GF-D8 (cell line): ENCODE results near the gene SEMG2.

Experiments used
- DNase-seq: peaks from one replicate; lab custom pipeline; 2025; lab: John Stamatoyannopoulos, UW

The SEMG2 gene

DNA sequence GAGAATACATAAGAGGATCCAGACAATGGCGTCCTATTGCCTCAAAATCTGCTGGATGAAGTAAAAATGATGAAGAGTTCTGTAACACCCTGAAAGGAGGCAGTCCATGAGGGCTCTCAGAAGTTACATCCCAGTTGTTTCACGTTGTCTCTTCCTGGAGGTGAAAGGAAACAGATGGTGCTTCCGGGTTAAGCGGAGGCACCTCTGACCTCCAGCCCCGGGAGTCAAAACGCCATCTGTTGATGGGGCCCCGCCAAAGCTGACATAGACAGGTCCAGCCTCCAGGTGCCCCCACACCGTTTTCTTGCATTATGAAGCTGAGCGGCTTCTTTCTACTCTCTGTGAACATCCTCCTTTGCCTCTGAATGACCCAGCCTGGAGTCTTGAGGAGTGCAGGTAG is 9.5 kb downstream of the SEMG2 start:
- DNase-seq, result no peak

DNA sequence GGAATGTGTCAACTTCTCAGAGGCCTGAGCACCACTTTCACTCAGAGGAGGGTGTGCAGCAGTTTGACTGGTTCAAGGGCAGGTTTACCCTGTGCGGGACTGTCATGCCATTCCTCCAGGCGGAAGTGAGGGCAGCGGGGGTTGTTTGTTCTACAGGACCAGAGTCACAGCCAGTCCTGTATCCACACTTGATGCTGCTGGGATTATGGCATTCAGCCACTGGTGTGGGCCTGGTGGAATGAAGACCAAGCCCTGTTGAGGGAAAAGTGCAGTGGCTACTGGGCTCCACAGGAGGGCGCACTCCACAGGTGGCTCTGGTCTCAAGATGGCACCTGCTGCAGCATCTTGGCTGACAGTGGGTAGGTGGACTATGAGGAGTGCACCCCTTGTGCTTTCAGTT is 14.8 kb downstream of the SEMG2 start:
- no peak for DNase-seq

GRCh38 chr20:45238139-45238538 is 17.0 kb downstream of the SEMG2 start:
- no peak for DNase-seq

DNA sequence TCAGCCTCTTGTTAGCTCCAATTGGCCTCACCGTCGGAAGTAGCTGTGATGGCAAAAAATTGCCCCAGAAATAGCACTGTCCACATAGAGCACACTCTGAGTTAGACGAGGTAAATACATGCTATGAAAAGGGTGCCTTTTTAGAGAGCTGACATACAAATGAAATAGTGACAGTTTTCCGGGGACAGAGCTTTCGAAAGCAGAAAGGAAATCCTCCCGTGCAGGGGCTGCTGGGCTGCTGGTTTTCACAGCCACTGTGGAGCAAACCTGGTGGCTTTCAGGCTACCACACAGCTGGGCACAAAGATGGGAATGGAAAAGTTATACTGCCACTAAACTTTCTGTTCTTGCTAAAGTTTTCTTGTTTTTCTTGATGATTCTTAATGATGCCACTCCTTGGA is 24.9 kb downstream of the SEMG2 start:
- DNase-seq, result peak; percentile 51

DNA sequence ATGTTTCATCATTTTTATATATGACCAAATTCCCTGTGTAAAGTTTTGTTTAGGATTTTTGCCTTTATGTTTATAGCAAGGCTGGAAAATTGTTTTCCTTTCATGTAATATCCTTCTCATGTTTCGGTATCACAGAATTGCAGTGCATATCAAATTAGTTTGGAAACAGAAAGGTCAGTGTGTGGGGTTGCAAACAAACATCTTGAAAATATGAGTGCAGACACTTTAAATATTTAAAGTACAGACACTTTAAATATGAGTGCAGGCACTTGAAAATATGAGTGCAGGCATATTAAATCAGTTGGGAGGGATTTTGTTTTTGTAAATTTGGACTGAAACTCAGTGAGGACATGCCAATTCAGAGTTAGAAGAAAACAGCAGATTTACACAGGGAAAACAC is 26.7 kb downstream of the SEMG2 start:
- no peak for DNase-seq

DNA sequence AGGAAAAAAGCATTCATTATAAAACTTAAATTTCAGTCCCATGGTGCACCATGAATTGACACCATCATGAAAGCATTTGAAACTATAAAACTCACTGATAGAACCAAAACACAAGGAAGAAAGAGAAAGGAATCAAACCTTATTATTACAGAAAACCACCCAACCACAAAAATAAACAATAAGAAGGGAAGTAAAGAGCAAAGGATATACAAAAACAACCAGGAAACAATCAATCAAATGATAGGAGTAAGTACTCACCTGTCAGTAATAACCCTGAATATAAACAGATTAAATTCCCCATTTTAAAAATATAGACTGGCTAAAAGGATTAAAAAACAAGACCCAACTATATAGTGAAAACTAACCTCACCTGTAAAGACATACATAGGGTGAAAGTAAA is 27.4 kb downstream of the SEMG2 start:
- no peak for DNase-seq

DNA sequence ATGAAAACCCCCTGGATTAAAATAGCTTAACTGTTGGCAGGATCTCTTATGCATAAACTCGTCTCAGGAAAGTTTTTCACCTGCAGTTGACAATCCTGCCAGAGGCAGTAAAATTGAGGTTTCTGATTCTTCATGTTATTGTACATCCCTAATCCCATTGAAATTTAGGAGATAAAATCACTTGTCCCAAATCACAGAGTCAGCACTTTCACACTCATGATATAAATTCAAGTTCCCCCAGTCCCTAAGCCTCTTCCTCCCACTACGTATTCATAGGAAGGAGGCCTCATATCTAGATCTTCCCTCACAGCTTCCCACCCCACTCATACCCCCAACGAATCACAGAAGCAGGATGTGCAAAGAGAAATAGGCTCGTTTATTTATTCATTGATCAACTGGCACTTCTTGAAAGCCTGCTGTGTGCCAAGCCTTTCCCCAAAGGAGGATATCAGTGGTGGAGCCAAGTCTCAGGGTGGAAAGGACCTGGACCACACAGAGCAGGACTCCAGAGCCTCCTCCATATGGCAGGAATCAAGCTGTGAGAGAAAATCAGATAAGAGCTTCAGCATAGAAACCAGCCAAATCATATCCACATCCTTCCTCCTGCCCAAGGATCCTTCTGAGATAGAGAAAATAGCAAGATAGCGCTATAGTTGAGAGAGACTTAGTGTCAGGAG is 30.8 kb downstream of the SEMG2 start:
- DNase-seq, result no peak

- DNase-seq, result no peak
Measured at GRCh38 chr20:45253261-45253660, 32.1 kb downstream of the SEMG2 start.

DNA sequence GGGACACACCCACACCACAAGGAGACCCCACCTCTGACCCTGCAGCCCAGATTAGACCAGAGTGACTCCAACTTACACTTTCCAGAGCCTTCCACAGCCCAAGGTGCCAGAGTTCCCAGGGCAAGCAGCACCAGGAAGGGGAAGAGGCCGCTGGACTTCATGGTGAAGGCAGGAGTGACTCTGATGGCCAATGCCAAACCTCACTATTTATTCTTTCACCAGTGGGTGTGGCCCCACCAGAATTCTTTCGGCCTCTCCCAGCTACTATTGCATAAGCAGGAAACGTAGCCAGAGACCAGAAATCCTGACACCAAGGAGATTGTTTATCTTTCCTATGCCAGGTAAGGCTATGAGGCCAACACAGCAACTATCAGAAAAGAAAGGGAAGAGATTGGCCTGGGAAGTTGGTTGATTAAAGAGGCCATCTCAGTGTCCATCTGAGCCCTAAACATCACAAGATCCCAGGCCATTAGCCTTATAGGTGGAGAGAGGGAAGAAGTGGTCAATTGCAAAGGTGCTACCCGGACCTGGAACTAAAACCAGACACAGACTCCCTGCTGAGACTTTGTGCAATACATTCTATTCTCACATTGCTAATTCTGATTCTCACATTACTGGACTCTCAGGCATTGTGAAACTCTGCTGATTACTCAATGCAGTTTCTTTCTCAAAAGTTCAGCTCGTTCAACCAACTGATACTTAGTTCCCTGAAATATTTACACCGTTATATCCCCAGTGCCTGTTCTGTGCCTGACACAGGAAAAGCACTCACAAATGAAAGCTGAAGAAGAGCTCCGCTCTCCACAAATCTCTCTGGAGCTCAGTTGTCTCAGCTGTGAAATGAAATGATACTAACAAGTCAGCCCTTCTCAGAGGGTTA is 33.5 kb downstream of the SEMG2 start, which contains the start of gene SLPI:
SLPI (minus strand) TSS at position 182 of the 880 bp plus-strand sequence; CDS start at position 161, 21 bp downstream.
- DNase-seq, result peak; percentile 70

- no peak for DNase-seq
Measured at GRCh38 chr20:45257161-45257560, 36.0 kb downstream of the SEMG2 start.

DNA sequence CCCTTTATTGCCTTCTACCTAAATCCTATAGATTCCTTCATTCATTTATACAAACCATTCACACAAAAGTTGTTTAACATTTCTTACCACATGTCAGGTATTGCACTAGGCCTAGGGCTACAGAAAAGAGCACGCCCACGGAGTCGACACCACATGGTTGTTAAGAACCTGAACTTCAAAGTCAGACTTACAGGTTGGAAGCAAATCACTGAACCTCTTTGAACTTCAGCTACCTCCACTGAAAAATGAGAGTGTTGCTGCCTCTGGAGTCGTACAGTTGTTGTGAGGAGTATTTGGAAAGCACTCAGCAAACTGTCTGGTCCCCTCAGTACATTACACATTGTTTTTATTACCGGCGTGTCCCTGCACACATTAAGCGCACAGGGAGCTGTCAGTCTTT is 36.5 kb downstream of the SEMG2 start:
- no peak for DNase-seq

DNA sequence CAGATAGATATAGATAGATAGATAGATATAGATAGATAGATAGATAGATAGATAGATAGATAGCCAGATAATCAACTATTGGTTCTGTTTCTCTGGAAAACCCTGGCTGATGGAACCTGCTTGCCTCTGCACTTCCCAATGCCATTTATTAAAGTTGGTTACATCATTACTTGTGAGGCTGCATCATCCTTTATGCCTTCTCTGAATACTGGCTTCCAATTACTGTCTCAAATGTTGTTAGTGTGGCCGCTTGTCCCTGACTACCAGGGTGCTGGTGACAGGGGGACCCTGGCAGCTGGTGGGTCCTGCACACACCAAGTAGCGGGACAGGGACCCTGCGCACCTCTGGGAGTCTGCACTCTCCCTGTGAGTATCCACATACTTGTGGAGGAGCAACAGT is 37.1 kb downstream of the SEMG2 start:
- DNase-seq, result no peak

- DNase-seq, result no peak
Measured at GRCh38 chr20:45258664-45259063, 37.5 kb downstream of the SEMG2 start.

- DNase-seq, result no peak
Measured at GRCh38 chr20:45263556-45264266, 42.5 kb downstream of the SEMG2 start.

GRCh38 chr20:45266977-45267376 is 45.8 kb downstream of the SEMG2 start:
- DNase-seq, result no peak

GRCh38 chr20:45268531-45268930 is 47.4 kb downstream of the SEMG2 start:
- DNase-seq, result no peak

- no peak for DNase-seq
Measured at GRCh38 chr20:45269056-45269455, 47.9 kb downstream of the SEMG2 start.

DNA sequence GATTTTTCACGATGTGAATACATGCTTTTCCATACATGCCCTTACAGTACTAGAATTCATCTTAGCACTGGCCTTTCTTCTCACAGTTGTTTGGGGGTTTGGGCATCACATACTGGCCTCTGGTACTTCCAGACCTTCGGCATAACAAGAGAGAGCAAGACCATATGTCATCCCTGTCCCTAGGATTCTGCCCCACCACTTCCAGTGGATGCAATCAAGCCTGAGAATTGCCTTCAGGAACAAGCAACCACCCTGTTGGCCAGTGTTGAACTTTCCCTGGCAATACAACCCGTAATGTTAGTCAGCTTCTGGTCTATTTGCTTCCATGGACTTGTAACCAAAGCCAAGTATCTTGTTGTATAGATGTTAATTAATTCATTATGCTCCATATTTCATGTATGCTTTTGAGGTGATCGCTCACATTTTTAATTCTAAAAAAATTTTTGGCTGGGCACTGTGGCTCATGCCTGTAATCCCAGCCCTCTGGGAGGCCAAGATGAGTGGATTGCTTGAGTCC is 48.6 kb downstream of the SEMG2 start:
- no peak for DNase-seq
